Peyer's patch (tissue), 4 donors: Measurements from ENCODE around the gene ITGA11. TPM values are rescaled to one million over a fixed set of nuclear protein-coding genes. Genes with fewer than 3 reads are reported as not detected.

ENCODE experiments used
- DNase-seq, 3 donors: peaks; one replicate each; pipeline ENCODE4 v3.0.0-alpha.2; 2017 to 2019
- H3K27ac ChIP-seq, 4 donors: fragments of 200-600 bp; sonication (generic); one replicate each; pipeline ENCODE4 v1.5.1; 2016 to 2019
- H3K27me3 ChIP-seq, 2 donors: fragments of 200-600 bp; sonication (generic); one replicate each; pipeline ENCODE4 v1.5.1; 2019
- H3K36me3 ChIP-seq, 3 donors: fragments of 200-600 bp; sonication (generic); one replicate each; pipeline ENCODE4 v1.5.1; 2016 to 2019
- H3K4me1 ChIP-seq, 4 donors: fragments of 200-600 bp; sonication (generic); one replicate each; pipeline ENCODE4 v1.5.1; 2016 to 2019
- H3K4me3 ChIP-seq, 4 donors: fragments of 200-600 bp; sonication (generic); 1 replicate in 3 of 4; 2 replicates in 1 of 4; pipeline ENCODE4 v1.5.1; 2016 to 2019; ENCODE audit warnings: mild to moderate bottlenecking in 1 of 4
- H3K9me3 ChIP-seq, 4 donors: fragments of 200-600 bp; sonication (generic); one replicate each; pipeline ENCODE4 v1.5.1; 2016 to 2019; ENCODE audit warnings: mild to moderate bottlenecking in 1 of 4
- CTCF ChIP-seq, 6 experiments: fragments of 450-650 bp in 4 of 6; fragments of 200-600 bp in 2 of 6; sonication (generic) in 1 of 6; IDR thresholded peaks; one replicate each; pipeline ENCODE4 v1.5.1; 2017 to 2019; ENCODE audit warnings: antibody characterized with exemption in 6 of 6, mild to moderate bottlenecking in 3 of 6, moderate library complexity in 1 of 6
- POLR2A ChIP-seq, 2 donors: fragments of 450-650 bp; IDR thresholded peaks; one replicate each; pipeline ENCODE4 v1.5.1; 2017; ENCODE audit warnings: antibody characterized with exemption in 2 of 2, mild to moderate bottlenecking in 2 of 2, moderate library complexity in 2 of 2
- total RNA-seq, 4 donors: library from RNA; depleted of rRNA; stranded (reverse); fragments of >200 nt; gene quantifications; one replicate each; pipeline ENCODE4 v1.1.0, GENCODE V29; 2016

The ITGA11 gene
- total RNA-seq, 4 donors from 2014 or later, result 0.88 to 24.8 (median 2.6) TPM

DNA sequence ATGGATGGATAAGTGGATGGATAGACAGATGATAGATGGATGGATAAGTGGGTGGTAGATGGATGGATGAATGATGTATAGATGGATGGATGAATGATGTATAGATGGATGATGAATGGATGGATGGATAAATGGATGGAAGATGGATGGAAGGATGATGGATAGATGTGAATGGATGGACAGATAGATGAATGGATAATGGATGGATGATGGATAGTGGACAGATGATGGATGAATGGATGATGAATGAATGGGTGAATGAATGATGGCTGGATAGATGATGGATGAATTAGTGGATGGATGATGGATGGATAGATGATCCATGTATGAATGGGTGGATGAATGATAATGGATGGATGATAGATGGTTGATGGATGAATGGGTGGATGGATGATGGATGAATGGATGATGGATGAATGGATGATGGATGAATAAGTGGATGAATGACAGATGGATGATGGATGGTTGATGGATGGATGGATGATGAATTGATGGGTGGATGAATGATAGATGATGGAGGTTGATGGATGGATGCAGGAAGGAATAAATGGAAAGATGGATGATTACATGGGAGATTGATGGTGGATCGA is 69.3 kb downstream of the ITGA11 start:
- no peak for DNase-seq
- Histone ChIP-seq H3K9me3 (no peaks in the 10 kb centered on the region), H3K27me3 (no peaks in the 10 kb centered on the region), H3K4me3 (no peak overlapping the region), H3K4me1 (no peaks in the 10 kb centered on the region), H3K36me3 (no peaks in the 10 kb centered on the region), H3K27ac (no peak overlapping the region)
- no peak for TF ChIP-seq POLR2A (IDR thresholded peaks at IDR 0.05)
- no peak for TF ChIP-seq CTCF (IDR thresholded peaks at IDR 0.05)

DNA sequence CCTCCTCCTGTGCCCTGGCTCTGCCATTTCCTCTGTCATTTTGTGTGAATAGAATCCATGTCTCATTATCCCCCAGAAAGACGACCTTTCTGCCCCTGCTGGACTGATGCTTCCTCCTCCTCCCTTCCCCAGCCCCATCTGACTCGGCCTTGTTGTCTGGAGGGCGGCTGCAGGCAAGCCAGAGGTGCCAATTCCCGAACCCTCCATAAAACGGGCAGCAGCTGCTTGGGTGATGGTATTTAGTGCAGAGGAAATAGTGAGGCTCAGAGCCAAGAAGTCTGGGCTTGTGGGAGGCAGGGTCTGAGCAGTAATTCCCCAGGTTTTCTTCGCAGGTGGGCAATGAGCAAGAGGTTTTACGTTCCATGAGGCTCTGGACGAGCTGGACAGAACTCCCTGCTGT is 71.2 kb downstream of the ITGA11 start:
- TF ChIP-seq POLR2A (IDR thresholded peaks at IDR 0.05) (no peak), CTCF (IDR thresholded peaks at IDR 0.05) (no peak)
- Histone ChIP-seq H3K4me1 (no peaks in the 10 kb centered on the region), H3K27ac (no peak overlapping the region), H3K27me3 (no peaks in the 10 kb centered on the region), H3K9me3 (no peaks in the 10 kb centered on the region), H3K4me3 (no peak overlapping the region), H3K36me3 (no peaks in the 10 kb centered on the region)
- no peak for DNase-seq

GRCh38 chr15:68356778-68357177 is 75.2 kb downstream of the ITGA11 start:
- TF ChIP-seq POLR2A (IDR thresholded peaks at IDR 0.05), result no peak
- TF ChIP-seq CTCF (IDR thresholded peaks at IDR 0.05), result no peak
- H3K27ac ChIP-seq, result no peak overlapping the region
- H3K36me3 ChIP-seq, result no peaks in the 10 kb centered on the region
- H3K4me3 ChIP-seq, result no peak overlapping the region
- H3K4me1 ChIP-seq, result no peaks in the 10 kb centered on the region
- no peak for DNase-seq
- no peaks in the 10 kb centered on the region for H3K9me3 ChIP-seq
- H3K27me3 ChIP-seq, result no peaks in the 10 kb centered on the region

GRCh38 chr15:68354923-68355322 is 77.0 kb downstream of the ITGA11 start:
- TF ChIP-seq POLR2A (IDR thresholded peaks at IDR 0.05) (no peak), CTCF (IDR thresholded peaks at IDR 0.05) (no peak)
- Histone ChIP-seq H3K27me3 (no peaks in the 10 kb centered on the region), H3K4me1 (no peaks in the 10 kb centered on the region), H3K27ac (no peak overlapping the region), H3K36me3 (no peaks in the 10 kb centered on the region), H3K4me3 (no peak overlapping the region), H3K9me3 (no peaks in the 10 kb centered on the region)
- DNase-seq, result no peak

DNA sequence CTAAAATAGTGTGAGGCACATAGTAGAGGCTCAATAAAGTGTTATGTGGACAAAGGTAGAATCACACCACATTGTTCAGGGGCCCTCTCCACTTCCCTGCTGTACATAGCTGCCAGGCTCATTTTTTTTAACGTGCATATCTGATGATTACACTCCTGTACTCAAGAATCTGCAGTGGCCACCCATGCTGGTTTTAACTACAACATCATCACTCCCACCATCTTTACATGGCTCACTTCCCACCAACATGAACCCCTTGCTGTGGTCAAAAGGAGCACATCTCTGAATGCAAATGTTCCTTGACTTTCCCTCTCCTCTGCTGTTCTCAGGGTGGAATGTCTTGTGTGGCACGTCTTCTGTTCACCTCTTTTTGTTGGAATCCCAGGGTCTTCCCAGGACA is 77.7 kb downstream of the ITGA11 start:
- H3K27ac ChIP-seq, result no peak overlapping the region
- H3K9me3 ChIP-seq, result no peaks in the 10 kb centered on the region
- H3K4me3 ChIP-seq, result no peak overlapping the region
- no peaks in the 10 kb centered on the region for H3K4me1 ChIP-seq
- TF ChIP-seq CTCF (IDR thresholded peaks at IDR 0.05) (no peak), POLR2A (IDR thresholded peaks at IDR 0.05) (no peak)
- H3K27me3 ChIP-seq, result no peaks in the 10 kb centered on the region
- H3K36me3 ChIP-seq, result no peaks in the 10 kb centered on the region
- DNase-seq, result no peak
